GM23338 (cell line): ENCODE data around the gene DYRK1A. TPM values are rescaled to one million over a fixed set of nuclear protein-coding genes. Genes with fewer than 3 reads are reported as not detected.

Experiments
- ATAC-seq: fragments of 200-7000 bp; cut with Tn5 transposase; 3 replicates; pipeline ENCODE4 v1.9.1; 2020
- DNase-seq: peaks from one replicate; pipeline ENCODE4 v3.0.0-alpha.2; 2015; ENCODE audit warnings: low spot score
- H2AFZ ChIP-seq: fragments of 200-600 bp; sonication (generic); 2 replicates; pipeline ENCODE4 v1.8.0; 2016; ENCODE audit warnings: antibody characterized with exemption, mild to moderate bottlenecking, moderate library complexity
- H3F3A ChIP-seq: fragments of 200-600 bp; sonication (generic); replicated peaks from 2 replicates; pipeline ENCODE4 v1.8.0; 2017; ENCODE audit warnings: antibody characterized with exemption, mixed run types, low read depth
- H3K27ac ChIP-seq: fragments of 200-600 bp; sonication (generic); 2 replicates; pipeline ENCODE4 v1.6.1; 2016; ENCODE audit warnings: low read depth
- H3K27me3 ChIP-seq: fragments of 200-600 bp; sonication (generic); 2 replicates; pipeline ENCODE4 v1.8.0; 2016; ENCODE audit warnings: mild to moderate bottlenecking, mixed run types, moderate library complexity; ENCODE audit not compliant: insufficient read depth
- H3K36me3 ChIP-seq: fragments of 200-600 bp; sonication (generic); 2 replicates; pipeline ENCODE4 v1.8.0; 2016; ENCODE audit warnings: mild to moderate bottlenecking; ENCODE audit not compliant: insufficient read depth
- H3K4me1 ChIP-seq: fragments of 200-600 bp; sonication (generic); 2 replicates; pipeline ENCODE4 v1.8.0; 2016; ENCODE audit warnings: mild to moderate bottlenecking, moderate library complexity; ENCODE audit not compliant: insufficient read depth
- H3K4me2 ChIP-seq: fragments of 200-600 bp; sonication (generic); 2 replicates; pipeline ENCODE4 v1.7.1; 2017; ENCODE audit warnings: mixed run types
- H3K4me3 ChIP-seq: fragments of 200-600 bp; sonication (generic); 2 replicates; pipeline ENCODE4 v1.6.1; 2016; ENCODE audit warnings: mixed run types
- H3K79me2 ChIP-seq: fragments of 200-600 bp; sonication (generic); replicated peaks from 2 replicates; pipeline ENCODE4 v1.8.0; 2017; ENCODE audit warnings: mild to moderate bottlenecking; ENCODE audit not compliant: insufficient read depth
- H3K9me2 ChIP-seq: fragments of 200-600 bp; sonication (generic); 2 replicates; pipeline ENCODE4 v1.8.0; 2017; ENCODE audit not compliant: insufficient read depth
- H4K20me1 ChIP-seq: fragments of 200-600 bp; sonication (generic); replicated peaks from 2 replicates; pipeline ENCODE4 v1.8.0; 2017; ENCODE audit warnings: mild to moderate bottlenecking; ENCODE audit not compliant: insufficient read depth
- H3K27ac Mint-ChIP-seq: 2 replicates; pipeline ENCODE4 v1.8.0; 2020; ENCODE audit warnings: inconsistent platforms, mild to moderate bottlenecking, moderate library complexity, mixed read lengths
- H3K27me3 Mint-ChIP-seq: 3 replicates; pipeline ENCODE4 v1.8.0; 2022; ENCODE audit warnings: low read depth, mild to moderate bottlenecking, moderate library complexity, mixed read lengths, inconsistent platforms; ENCODE audit not compliant: insufficient read depth, poor library complexity
- H3K36me3 Mint-ChIP-seq: 3 replicates; pipeline ENCODE4 v1.8.0; 2021; ENCODE audit warnings: low read depth, mild to moderate bottlenecking, inconsistent platforms, moderate library complexity, mixed read lengths
- H3K4me1 Mint-ChIP-seq: 3 replicates; pipeline ENCODE4 v1.8.0; 2020; ENCODE audit warnings: mild to moderate bottlenecking, inconsistent platforms, mixed read lengths
- H3K4me3 Mint-ChIP-seq: 3 replicates; pipeline ENCODE4 v1.8.0; 2021; ENCODE audit warnings: moderate library complexity, mild to moderate bottlenecking, inconsistent platforms, mixed read lengths
- H3K9me3 Mint-ChIP-seq: 3 replicates; pipeline ENCODE4 v1.8.0; 2020; ENCODE audit warnings: moderate library complexity, mild to moderate bottlenecking, inconsistent platforms, mixed read lengths
- CREB1 ChIP-seq: fragments of 250-450 bp; sonication (Bioruptor Pico); IDR thresholded peaks from 2 replicates; pipeline ENCODE4 v1.5.0; 2020; ENCODE audit warnings: low read depth, mild to moderate bottlenecking, moderate library complexity
- EZH2 ChIP-seq: fragments of 200-600 bp; sonication (generic); IDR thresholded peaks from one replicate; pipeline ENCODE4 v1.8.0; 2017; ENCODE audit warnings: antibody characterized with exemption, mild to moderate bottlenecking, low read depth; ENCODE audit not compliant: unreplicated experiment
- JUNB ChIP-seq: IDR thresholded peaks from one replicate; pipeline ENCODE4 v1.6.1; 2016; ENCODE audit warnings: antibody characterized with exemption; ENCODE audit not compliant: unreplicated experiment
- POLR2AphosphoS5 ChIP-seq: IDR thresholded peaks from 2 replicates; pipeline ENCODE4 v1.6.1; 2016; ENCODE audit warnings: antibody characterized with exemption, low read depth
- ZNF331 ChIP-seq: fragments of 250-450 bp; sonication (Bioruptor Pico); IDR thresholded peaks from 2 replicates; pipeline ENCODE4 v1.5.0; 2020; ENCODE audit warnings: low read depth, mild to moderate bottlenecking, moderate library complexity
- polyA plus RNA-seq: library from polyadenylated mRNA; unstranded; fragments of >200 nt; fragmentation: Nextera tagmentation; extraction: Ambion mirVana; gene quantifications from 2 replicates; pipeline ENCODE4 v1.2.1, GENCODE V29; 2016
- total RNA-seq: library from RNA; depleted of rRNA; stranded (reverse); fragments of >200 nt; shearing (Covaris generic); gene quantifications from 2 replicates; pipeline ENCODE4 v1.2.3, GENCODE V29; 2014
- TF ChIP-seq, protein P1 (sequence below): fragments of 250-450 bp; sonication (Bioruptor Pico); IDR thresholded peaks from 2 replicates; pipeline ENCODE4 v1.5.0; 2020; ENCODE audit warnings: mild to moderate bottlenecking, moderate library complexity
- TF ChIP-seq, protein P2 (sequence below): IDR thresholded peaks from 2 replicates; pipeline ENCODE4 v1.6.1; 2016; ENCODE audit warnings: antibody characterized with exemption
- TF ChIP-seq, protein P3 (sequence below), 2 experiments: fragments of 200-600 bp in 1 of 2; sonication (generic) in 1 of 2; conservative IDR thresholded peaks; 2 replicates each; pipeline versions ENCODE4 v1.5.1 to v1.6.1; 2016 to 2017; ENCODE audit warnings: antibody characterized with exemption in 2 of 2, low read depth in 2 of 2, mild to moderate bottlenecking in 2 of 2, moderate library complexity in 1 of 2

The DYRK1A gene
- total and polyA plus RNA-seq, 2 experiments from 2014 or later: 10.3 to 84.7 TPM

DNA sequence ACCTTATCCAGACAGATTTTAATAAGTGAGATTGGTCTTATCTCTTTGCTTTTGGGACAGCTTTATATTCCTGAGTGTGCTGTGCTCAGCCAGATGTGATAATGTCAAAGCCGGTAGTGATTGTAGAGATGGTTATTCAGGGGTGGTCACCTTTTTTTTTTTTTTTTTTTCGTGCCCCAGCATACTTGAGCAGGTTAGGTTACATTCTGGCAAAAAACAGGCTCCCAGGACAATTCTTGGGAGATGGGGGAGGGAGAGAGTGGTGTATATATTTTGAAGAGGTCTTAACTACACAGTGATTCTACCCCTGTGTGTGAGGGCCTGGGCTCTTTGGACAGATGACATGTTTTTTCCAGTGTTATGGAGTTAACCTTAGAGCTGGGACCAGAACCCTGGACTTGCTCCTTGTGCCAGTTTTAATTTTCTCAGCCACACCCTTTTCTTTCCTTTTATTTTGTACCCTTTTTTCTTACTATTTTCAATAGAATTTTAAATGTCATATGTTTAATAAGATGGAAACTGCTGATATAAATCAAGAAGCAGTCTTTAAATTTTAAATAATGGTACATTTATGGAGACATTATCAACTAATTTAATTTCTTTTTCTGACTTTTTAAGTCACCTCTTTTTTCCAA lies 88.4 kb downstream of the DYRK1A start (continued):
- TF ChIP-seq, protein P1, sequence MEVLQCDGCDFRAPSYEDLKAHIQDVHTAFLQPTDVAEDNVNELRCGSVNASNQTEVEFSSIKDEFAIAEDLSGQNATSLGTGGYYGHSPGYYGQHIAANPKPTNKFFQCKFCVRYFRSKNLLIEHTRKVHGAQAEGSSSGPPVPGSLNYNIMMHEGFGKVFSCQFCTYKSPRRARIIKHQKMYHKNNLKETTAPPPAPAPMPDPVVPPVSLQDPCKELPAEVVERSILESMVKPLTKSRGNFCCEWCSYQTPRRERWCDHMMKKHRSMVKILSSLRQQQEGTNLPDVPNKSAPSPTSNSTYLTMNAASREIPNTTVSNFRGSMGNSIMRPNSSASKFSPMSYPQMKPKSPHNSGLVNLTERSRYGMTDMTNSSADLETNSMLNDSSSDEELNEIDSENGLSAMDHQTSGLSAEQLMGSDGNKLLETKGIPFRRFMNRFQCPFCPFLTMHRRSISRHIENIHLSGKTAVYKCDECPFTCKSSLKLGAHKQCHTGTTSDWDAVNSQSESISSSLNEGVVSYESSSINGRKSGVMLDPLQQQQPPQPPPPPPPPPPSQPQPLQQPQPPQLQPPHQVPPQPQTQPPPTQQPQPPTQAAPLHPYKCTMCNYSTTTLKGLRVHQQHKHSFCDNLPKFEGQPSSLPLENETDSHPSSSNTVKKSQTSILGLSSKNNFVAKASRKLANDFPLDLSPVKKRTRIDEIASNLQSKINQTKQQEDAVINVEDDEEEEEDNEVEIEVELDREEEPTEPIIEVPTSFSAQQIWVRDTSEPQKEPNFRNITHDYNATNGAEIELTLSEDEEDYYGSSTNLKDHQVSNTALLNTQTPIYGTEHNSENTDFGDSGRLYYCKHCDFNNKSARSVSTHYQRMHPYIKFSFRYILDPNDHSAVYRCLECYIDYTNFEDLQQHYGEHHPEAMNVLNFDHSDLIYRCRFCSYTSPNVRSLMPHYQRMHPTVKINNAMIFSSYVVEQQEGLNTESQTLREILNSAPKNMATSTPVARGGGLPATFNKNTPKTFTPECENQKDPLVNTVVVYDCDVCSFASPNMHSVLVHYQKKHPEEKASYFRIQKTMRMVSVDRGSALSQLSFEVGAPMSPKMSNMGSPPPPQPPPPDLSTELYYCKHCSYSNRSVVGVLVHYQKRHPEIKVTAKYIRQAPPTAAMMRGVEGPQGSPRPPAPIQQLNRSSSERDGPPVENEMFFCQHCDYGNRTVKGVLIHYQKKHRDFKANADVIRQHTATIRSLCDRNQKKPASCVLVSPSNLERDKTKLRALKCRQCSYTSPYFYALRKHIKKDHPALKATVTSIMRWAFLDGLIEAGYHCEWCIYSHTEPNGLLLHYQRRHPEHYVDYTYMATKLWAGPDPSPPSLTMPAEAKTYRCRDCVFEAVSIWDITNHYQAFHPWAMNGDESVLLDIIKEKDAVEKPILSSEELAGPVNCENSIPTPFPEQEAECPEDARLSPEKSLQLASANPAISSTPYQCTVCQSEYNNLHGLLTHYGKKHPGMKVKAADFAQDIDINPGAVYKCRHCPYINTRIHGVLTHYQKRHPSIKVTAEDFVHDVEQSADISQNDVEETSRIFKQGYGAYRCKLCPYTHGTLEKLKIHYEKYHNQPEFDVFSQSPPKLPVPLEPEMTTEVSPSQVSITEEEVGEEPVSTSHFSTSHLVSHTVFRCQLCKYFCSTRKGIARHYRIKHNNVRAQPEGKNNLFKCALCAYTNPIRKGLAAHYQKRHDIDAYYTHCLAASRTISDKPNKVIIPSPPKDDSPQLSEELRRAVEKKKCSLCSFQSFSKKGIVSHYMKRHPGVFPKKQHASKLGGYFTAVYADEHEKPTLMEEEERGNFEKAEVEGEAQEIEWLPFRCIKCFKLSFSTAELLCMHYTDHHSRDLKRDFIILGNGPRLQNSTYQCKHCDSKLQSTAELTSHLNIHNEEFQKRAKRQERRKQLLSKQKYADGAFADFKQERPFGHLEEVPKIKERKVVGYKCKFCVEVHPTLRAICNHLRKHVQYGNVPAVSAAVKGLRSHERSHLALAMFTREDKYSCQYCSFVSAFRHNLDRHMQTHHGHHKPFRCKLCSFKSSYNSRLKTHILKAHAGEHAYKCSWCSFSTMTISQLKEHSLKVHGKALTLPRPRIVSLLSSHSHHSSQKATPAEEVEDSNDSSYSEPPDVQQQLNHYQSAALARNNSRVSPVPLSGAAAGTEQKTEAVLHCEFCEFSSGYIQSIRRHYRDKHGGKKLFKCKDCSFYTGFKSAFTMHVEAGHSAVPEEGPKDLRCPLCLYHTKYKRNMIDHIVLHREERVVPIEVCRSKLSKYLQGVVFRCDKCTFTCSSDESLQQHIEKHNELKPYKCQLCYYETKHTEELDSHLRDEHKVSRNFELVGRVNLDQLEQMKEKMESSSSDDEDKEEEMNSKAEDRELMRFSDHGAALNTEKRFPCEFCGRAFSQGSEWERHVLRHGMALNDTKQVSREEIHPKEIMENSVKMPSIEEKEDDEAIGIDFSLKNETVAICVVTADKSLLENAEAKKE (CRISPR knock-in tag): no peak
- TF ChIP-seq, protein P2, sequence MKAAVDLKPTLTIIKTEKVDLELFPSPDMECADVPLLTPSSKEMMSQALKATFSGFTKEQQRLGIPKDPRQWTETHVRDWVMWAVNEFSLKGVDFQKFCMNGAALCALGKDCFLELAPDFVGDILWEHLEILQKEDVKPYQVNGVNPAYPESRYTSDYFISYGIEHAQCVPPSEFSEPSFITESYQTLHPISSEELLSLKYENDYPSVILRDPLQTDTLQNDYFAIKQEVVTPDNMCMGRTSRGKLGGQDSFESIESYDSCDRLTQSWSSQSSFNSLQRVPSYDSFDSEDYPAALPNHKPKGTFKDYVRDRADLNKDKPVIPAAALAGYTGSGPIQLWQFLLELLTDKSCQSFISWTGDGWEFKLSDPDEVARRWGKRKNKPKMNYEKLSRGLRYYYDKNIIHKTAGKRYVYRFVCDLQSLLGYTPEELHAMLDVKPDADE: no peak
- TF ChIP-seq ZNF331 (CRISPR knock-in tag): no peak
- TF ChIP-seq CREB1 (CRISPR knock-in tag): no peak

DNA sequence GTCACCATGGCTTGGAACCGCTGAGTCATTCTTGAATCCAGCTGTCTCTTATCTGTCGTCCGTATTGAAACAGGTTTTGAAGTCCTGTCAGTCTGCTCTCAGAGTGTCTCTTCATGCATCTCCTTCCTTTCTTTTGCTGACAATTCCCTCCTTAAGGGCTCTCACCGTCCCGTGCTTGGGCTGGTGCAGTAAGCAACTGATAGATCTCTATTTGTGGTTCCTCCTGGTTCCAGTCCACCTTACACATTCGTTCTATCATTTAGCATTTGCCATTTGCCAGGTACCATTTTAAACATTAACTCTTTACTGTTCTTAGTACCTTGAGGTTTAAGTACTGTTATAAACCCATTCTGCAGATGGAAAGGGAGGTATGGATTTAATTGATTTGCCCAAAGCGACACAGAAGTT lies 88.9 kb downstream of the DYRK1A start:
- Histone ChIP-seq H3K9me2 (no peaks in the 10 kb centered on the region), H2AFZ (no peak overlapping the region), H3F3A (no peaks in the 10 kb centered on the region), H4K20me1 (peaks cover 36% of the 10 kb centered on the region), H3K27ac (no peak overlapping the region), H3K27me3 (no peaks in the 10 kb centered on the region), H3K4me2 (no peak overlapping the region), H3K4me1 (peaks cover 68% of the 10 kb centered on the region), H3K79me2 (peaks cover 98% of the 10 kb centered on the region), H3K4me3 (no peak overlapping the region), H3K36me3 (no peaks in the 10 kb centered on the region)
- H3K9me3 Mint-ChIP-seq: no peaks in the 10 kb centered on the region
- H3K36me3 Mint-ChIP-seq: peaks cover 5% of the 10 kb centered on the region; the same call in 1 of the 3 replicates
- peak overlapping the region; percentile 90 for H3K27ac Mint-ChIP-seq
- H3K27me3 Mint-ChIP-seq: peaks cover 10% of the 10 kb centered on the region
- H3K4me3 Mint-ChIP-seq: no peak overlapping the region; the same call in 2 of the 3 replicates
- DNase-seq (no peak), ATAC-seq (no peak)
- peaks cover 81% of the 10 kb centered on the region for H3K4me1 Mint-ChIP-seq
- TF ChIP-seq EZH2 (no peak), ZNF331 (CRISPR knock-in tag) (no peak), POLR2AphosphoS5 (no peak), JUNB (no peak)
- TF ChIP-seq, protein P3, sequence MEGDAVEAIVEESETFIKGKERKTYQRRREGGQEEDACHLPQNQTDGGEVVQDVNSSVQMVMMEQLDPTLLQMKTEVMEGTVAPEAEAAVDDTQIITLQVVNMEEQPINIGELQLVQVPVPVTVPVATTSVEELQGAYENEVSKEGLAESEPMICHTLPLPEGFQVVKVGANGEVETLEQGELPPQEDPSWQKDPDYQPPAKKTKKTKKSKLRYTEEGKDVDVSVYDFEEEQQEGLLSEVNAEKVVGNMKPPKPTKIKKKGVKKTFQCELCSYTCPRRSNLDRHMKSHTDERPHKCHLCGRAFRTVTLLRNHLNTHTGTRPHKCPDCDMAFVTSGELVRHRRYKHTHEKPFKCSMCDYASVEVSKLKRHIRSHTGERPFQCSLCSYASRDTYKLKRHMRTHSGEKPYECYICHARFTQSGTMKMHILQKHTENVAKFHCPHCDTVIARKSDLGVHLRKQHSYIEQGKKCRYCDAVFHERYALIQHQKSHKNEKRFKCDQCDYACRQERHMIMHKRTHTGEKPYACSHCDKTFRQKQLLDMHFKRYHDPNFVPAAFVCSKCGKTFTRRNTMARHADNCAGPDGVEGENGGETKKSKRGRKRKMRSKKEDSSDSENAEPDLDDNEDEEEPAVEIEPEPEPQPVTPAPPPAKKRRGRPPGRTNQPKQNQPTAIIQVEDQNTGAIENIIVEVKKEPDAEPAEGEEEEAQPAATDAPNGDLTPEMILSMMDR (conservative IDR thresholded peaks at IDR 0.05; ENCODE audit: low read depth in 2 of 2): no peak
